GM18858 (cell line): ENCODE results near the gene GRB10.
"Not testable (repeated sequence)": the region's sequence is repeated elsewhere in the genome, so short reads cannot be mapped to it uniquely, and the experiment has no call there.

Source experiments
- ATAC-seq: cut with Tn5 transposase; IDR thresholded peaks from one replicate; pipeline ENCODE4 v1.9.1; 2021; ENCODE audit not compliant: unreplicated experiment

Gene GRB10

DNA sequence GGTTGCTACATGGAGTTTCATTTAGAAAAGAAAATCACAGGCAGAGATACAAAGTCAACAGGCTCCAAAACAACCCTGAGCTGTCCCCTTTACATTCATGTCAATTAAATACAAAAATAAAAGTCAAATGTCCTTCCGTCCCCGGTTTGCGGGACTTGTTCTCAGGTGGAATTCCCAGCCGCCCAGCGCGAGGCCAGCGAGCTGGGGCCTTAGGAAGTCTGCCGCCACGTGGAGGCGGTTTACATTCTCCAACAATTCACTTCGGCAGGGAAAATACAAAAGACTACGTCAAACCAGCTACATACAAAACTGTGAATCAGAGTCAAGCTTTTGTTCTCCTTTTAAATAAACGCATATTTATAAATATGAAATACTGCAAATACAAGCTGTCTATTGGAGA is 192.2 kb downstream of the GRB10 start:
- ATAC-seq: no peak

DNA sequence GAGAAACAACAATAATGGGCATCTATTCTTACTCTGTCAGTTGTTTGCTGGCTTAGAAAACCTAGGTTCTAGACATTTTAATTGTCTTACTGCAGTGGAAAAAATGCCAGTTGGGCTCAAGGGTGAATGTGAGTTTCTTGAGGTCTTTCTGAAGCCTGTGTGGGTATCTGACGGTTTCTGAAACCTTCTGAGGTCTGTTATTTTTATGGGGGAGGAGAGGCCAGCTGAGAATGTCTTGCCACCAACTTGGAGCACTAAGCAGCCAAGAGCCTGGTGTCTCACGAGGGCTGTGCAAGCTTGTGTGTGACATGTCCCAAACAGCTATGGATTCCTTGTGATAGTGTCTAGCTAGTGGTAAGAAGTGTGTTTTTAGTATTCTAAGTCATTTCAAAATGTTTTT is 193.3 kb downstream of the GRB10 start:
- no peak for ATAC-seq

DNA sequence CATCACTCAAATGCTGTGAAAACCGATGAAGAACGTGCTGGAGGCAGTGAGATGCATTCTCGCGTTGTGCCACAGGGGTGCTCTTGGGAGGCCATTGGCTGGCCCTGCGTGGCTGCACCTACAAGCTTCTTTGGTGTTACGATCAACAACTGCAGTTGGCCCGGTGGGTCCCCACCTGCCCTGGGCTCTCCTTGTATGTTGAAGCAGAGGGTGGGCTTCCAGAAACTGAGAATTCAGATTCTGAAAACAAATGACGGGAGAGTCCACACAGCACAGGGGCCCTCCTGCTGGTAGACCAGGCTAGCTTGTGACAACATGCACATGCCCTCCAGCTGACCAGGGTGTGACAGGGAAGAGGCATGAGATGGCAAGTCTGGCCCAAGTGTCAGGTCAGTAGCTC is 193.8 kb downstream of the GRB10 start:
- ATAC-seq: no peak

GRCh38 chr7:50587737-50588136 is 195.0 kb downstream of the GRB10 start:
- no peak for ATAC-seq

GRCh38 chr7:50584793-50585408 is 197.8 kb downstream of the GRB10 start:
- ATAC-seq: no peak

- no peak for ATAC-seq
Observed at GRCh38 chr7:50584386-50584785, 198.3 kb downstream of the GRB10 start.

DNA sequence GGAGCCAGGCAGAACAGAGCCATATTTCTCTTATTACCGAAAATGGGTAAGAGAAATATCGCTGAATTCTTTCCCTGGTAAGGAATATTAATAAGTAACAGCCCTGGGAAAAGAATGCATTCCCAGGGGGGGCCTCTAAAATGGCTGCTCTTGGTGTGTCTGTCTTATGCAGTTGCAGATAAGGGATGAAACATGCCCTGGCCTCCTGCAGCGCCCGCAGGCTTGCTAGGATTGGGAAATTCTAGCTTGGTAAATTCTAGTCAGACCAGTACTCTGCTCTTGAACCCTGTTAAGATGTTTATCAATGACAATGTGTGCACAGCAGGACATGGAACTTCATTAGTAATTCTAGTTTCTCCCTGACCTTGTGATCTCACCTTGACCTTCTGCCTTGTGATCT is 199.4 kb downstream of the GRB10 start:
- ATAC-seq: not testable (repeated sequence)

DNA sequence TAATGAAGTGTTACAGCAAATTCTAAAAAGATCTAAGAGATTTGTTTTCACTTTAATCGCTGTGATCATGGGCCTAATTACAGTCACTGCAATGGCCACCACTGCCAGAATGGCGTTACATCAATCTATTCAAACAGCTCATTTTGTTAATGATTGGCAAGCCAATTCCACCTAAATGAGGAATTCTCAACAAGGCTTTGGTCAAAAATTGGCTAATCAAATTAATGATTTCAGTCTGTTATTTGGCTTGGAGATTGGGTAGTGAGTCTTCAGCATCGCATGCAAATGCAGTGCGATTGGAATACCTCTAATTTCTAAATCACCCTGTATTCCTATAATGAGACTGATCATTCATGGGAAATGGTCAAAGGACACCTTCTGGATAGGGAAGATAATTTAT is 200.4 kb downstream of the GRB10 start:
- not testable (repeated sequence) for ATAC-seq

- ATAC-seq: not testable (repeated sequence)
Observed at GRCh38 chr7:50580666-50581065, 202.0 kb downstream of the GRB10 start.

DNA sequence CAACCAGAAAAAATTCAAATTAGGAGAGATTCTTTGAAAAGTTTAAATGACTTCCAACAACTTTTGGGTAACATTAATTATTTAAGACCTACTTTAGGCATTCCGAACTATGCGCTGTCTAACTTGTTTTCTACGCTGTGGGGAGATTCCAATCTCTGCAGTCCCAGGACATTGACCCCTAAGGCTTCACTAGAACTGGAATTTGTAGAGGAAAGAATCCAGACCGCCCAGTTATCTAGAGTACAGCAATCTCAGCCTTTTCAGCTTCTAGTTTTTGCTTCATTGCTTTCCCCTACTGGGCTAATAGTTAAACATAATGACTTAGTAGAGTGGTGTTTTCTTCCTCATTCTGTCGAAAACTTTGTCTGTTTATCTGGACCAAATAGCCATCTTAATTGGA is 202.6 kb downstream of the GRB10 start:
- no peak for ATAC-seq

GRCh38 chr7:50578105-50578504 is 204.6 kb downstream of the GRB10 start:
- ATAC-seq: not testable (repeated sequence)

DNA sequence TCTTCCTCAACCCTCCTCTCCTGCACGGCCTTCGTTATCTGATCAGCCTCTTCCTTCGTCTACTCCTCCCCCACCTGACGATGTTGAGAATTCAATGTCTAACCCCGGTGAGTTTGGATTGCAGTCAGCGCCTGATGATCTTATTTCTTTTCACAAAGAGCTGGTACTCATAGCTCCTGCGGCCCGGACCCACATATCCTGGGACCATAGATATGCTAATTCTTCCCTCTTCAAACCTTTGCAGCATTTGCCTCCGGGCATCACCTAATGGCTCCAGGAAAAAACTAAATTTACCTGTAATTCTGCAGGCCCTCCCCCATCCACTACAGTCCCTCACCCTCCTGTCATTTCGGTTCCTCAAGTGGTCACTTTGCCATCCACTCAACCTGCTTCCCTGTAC is 205.1 kb downstream of the GRB10 start:
- no peak for ATAC-seq

DNA sequence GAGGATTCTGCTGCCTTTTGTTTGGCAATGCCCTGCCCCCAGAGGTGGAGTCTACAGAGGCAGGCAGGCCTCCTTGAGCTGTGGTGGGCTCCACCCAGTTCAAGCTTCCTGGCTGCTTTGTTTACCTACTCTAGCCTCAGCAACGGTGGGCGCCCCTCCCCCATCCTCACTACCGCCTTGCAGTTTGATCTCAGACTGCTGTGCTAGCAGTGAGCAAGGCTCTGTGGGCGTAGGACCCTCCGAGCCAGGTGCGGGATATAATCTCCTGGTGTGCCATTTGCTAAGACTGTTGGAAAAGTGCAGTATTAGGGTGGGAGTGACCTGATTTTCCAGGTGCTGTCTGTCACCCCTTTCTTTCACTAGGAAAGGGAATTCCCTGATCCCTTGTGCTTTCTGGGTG is 206.3 kb downstream of the GRB10 start:
- ATAC-seq: not testable (repeated sequence)

DNA sequence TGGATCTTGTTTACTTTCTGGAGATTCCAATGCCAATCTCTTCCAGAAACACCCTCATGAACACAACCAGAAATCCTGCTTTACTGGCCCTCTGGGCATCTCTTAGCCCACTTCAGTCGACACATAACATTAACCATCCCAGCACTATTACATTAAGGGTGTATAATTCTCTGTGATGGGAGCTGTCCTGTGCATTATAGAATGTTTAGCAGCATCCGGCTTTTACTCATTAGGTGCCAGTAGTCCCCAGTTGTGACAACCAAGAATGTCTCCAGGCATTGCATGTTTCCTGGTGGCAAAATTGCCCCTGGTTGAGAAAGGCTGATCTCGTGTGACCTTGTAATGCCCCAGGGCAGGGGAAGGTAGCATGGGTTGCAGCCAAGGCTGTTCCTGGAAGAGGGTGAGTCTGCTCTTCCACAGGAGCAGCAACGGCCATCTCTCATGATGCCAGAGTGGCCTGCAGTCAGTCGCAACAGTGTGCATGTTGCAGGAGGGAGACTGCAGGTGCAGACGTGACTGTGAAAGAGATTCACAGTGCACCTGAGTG is 214.9 kb downstream of the GRB10 start:
- ATAC-seq: no peak

DNA sequence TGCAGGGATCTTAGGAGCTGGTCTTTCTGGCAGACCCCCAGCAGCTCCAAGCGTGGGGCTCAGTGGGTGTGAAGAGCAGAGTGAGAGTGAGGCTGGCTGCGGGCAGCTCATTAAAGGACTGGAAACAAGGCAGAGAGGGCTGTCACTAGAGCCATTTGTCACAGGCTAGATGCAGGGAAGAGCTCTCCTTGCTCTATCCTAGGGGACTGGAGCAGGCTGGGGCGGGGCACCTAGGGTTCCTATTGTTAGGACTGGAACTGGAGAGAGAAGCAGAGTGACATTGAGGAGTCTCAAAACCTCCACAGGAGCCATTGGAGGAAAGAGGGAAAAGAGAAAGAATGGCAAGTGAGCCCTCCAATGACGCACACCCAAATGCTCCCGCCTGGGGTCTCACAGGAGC is 216.7 kb downstream of the GRB10 start:
- ATAC-seq: no peak

DNA sequence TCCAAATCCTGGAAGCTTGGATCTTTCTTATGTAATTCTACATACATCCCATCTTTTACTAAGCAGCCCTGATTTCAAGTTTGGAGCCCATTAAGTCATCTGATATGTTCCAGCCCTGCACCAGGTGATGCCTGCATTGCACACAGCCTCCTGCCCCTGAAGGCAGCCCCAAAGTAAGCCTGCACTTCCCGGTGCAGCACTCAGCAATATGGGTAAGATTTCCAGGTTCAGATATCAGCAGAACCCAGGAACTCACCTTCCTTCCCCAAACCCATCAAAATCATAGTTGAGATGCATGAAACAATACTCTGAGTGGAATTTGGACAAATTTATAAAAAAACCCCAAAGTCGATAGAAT is 217.2 kb downstream of the GRB10 start:
- ATAC-seq: no peak

- no peak for ATAC-seq
Observed at GRCh38 chr7:50564640-50565558, 217.8 kb downstream of the GRB10 start, which contains the start of gene DDC. TSS of gene DDC (minus strand) at chr7:50565405. CDS start at chr7:50544085, 21,320 bp downstream.

DNA sequence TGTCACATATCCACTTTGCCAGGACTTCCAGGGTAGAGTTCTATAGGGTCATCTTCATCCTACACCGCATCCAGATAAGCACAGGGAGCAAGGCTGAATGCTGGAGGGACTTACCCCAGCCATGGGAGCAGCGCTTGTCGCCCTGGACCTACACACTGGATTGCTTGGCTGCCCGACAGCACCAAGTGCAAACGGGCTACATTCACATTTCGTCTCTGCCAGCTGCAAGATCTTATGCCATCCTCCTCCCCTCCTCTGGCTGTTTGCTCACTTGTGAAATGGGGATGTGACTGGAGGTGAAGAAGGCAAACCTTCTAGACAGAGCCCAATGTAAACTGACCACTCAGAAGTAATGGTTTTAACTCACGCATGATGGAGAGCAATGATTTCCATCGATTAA is 218.5 kb downstream of the GRB10 start:
- no peak for ATAC-seq

- no peak for ATAC-seq
Observed at GRCh38 chr7:50562136-50562535, 220.6 kb downstream of the GRB10 start.

DNA sequence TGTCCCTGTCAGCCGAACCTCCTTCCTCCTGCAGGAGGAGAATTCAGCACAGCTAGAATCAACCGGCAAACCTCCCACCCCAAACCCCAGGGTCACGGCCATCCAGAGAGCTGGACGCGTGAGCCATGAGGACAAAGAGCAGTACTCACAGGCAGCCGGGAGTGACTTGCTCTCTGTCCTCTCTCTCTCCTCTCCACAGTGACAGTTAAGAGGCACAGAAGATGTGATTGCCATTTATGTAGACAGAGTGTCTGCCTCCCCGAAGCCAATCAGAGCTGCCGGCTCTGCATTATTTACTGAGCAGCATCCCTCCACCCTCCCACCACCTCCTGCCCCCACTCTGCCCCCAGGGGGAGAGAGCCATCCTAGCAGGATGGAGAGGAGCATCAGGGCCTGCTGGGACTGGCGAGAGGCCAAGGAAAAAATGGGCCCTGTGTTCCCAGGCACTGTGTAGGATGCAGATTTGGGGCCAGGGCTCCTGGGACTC is 221.8 kb downstream of the GRB10 start:
- no peak for ATAC-seq

DNA sequence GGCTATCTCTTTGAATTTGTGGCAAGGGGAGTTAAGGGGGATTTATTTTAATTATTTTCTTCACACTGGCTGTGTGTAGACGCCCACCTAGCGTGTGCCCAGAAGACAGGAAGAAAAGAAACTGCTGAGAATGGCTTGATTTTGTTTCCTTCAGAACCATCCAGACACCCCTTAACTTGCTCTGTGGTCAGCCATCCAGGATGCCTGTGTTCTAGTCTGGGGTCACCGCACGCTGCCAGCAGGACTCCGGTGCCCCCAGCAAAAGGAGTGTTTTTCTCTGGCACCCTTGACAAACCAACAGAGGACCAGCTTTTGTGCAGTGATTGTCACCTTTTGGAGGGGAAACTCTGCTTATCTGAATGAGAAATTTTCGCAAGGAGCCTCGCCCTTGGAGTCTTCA is 222.8 kb downstream of the GRB10 start:
- no peak for ATAC-seq
